GM12873 (cell line): ENCODE measurements around the gene DSCAM.

Experiments used
- CTCF ChIP-seq: IDR thresholded peaks from 2 replicates; pipeline ENCODE4 v1.5.1; 2012; ENCODE audit warnings: low read depth, mild to moderate bottlenecking, moderate library complexity, low read length, control low read depth; ENCODE audit not compliant: insufficient read depth; ENCODE audit errors: missing control alignments

DSCAM gene

GRCh38 chr21:40689217-40689616, 157.7 kb downstream of the DSCAM start:
- no peak for TF ChIP-seq CTCF

GRCh38 chr21:40688106-40688864, 158.7 kb downstream of the DSCAM start:
- no peak for TF ChIP-seq CTCF

GRCh38 chr21:40687625-40688024, 159.3 kb downstream of the DSCAM start:
- TF ChIP-seq CTCF, result no peak

GRCh38 chr21:40686526-40686925, 160.4 kb downstream of the DSCAM start:
- TF ChIP-seq CTCF, result no peak

- TF ChIP-seq CTCF, result no peak
These were observed 161.8 kb downstream of the DSCAM start for GRCh38 chr21:40685141-40685540.

- TF ChIP-seq CTCF, result no peak
These were observed 162.2 kb downstream of the DSCAM start for GRCh38 chr21:40684726-40685125.

GRCh38 chr21:40683349-40683748, 163.6 kb downstream of the DSCAM start:
- TF ChIP-seq CTCF, result no peak
